ENCODE results near the gene ADH1A. TPM values are rescaled to one million over a fixed set of nuclear protein-coding genes. Genes with fewer than 3 reads are reported as not detected.

ADH1A gene
- not detected for polyA plus RNA-seq (2013, experiment 1 of 2)
- polyA plus RNA-seq (2013, experiment 2 of 2) = not detected

GRCh38 chr4:99290848-99291786 lies at the start of gene ADH1A:
Gene ADH1A (minus strand): TSS chr4:99290985. CDS start chr4:99290914, 71 bp downstream.
- no peaks in the 10 kb centered on the region for H3K9me3 ChIP-seq (ENCODE audit: control insufficient read depth, low read length)
- no peak within 1 kb of the TSS for H3K4me3 ChIP-seq (ENCODE audit: extremely low read depth, insufficient read depth, low read length, poor library complexity, severe bottlenecking)
- H3K4me1 ChIP-seq (ENCODE audit: control insufficient read depth, insufficient read depth, low read length, poor library complexity, severe bottlenecking) = no peaks in the 10 kb centered on the region
- H3K27ac ChIP-seq (ENCODE audit: low read depth, low read length, severe bottlenecking) = no peak within 1 kb of the TSS
- no peaks in the 10 kb centered on the region for H3K36me3 ChIP-seq (ENCODE audit: control insufficient read depth, insufficient read depth, low read length)
- WGBS, 2 experiments (ENCODE audit: insufficient coverage in 2 of 2) = no CpG with 5 or more reads among the region's 3 CpGs

GRCh38 chr4:99339172-99339571 lies 48.4 kb upstream of the ADH1A start:
- no CpG with 5 or more reads among the region's 3 CpGs for WGBS, 2 experiments (ENCODE audit: insufficient coverage in 2 of 2)
- no peaks in the 10 kb centered on the region for H3K4me1 ChIP-seq (ENCODE audit: control insufficient read depth, insufficient read depth, low read length, poor library complexity, severe bottlenecking)
- no peaks in the 10 kb centered on the region for H3K36me3 ChIP-seq (ENCODE audit: control insufficient read depth, insufficient read depth, low read length)
- no peak overlapping the region for H3K27ac ChIP-seq (ENCODE audit: low read depth, low read length, severe bottlenecking)
- no peaks in the 10 kb centered on the region for H3K9me3 ChIP-seq (ENCODE audit: control insufficient read depth, low read length)
- H3K4me3 ChIP-seq (ENCODE audit: extremely low read depth, insufficient read depth, low read length, poor library complexity, severe bottlenecking) = no peak overlapping the region

GRCh38 chr4:99336553-99336952 lies 45.8 kb upstream of the ADH1A start:
- Histone ChIP-seq H3K36me3 (ENCODE audit: control insufficient read depth, insufficient read depth, low read length) (no peaks in the 10 kb centered on the region), H3K4me3 (ENCODE audit: extremely low read depth, insufficient read depth, low read length, poor library complexity, severe bottlenecking) (no peak overlapping the region), H3K9me3 (ENCODE audit: control insufficient read depth, low read length) (no peaks in the 10 kb centered on the region), H3K4me1 (ENCODE audit: control insufficient read depth, insufficient read depth, low read length, poor library complexity, severe bottlenecking) (no peaks in the 10 kb centered on the region), H3K27ac (ENCODE audit: low read depth, low read length, severe bottlenecking) (no peak overlapping the region)
- 100% methylated on average over 3 of the region's 4 CpGs; no CpG with 5 or more reads in 1 of the 2 experiments for WGBS, 2 experiments (ENCODE audit: insufficient coverage in 2 of 2)

GRCh38 chr4:99334880-99335279 lies 44.1 kb upstream of the ADH1A start:
- H3K27ac ChIP-seq (ENCODE audit: low read depth, low read length, severe bottlenecking) = no peak overlapping the region
- WGBS, 2 experiments (ENCODE audit: insufficient coverage in 2 of 2) = 88 to 100% methylated on average over 1 of the region's 1 CpG
- H3K4me1 ChIP-seq (ENCODE audit: control insufficient read depth, insufficient read depth, low read length, poor library complexity, severe bottlenecking) = no peaks in the 10 kb centered on the region
- H3K36me3 ChIP-seq (ENCODE audit: control insufficient read depth, insufficient read depth, low read length) = no peaks in the 10 kb centered on the region
- H3K9me3 ChIP-seq (ENCODE audit: control insufficient read depth, low read length) = no peaks in the 10 kb centered on the region
- no peak overlapping the region for H3K4me3 ChIP-seq (ENCODE audit: extremely low read depth, insufficient read depth, low read length, poor library complexity, severe bottlenecking)

- peaks cover 3% of the 10 kb centered on the region for H3K9me3 ChIP-seq (ENCODE audit: control insufficient read depth, low read length)
- WGBS, 2 experiments (ENCODE audit: insufficient coverage in 2 of 2) = 100% methylated on average over 1 of the region's 3 CpGs; no CpG with 5 or more reads in 1 of the 2 experiments
- H3K36me3 ChIP-seq (ENCODE audit: control insufficient read depth, insufficient read depth, low read length) = no peaks in the 10 kb centered on the region
- H3K27ac ChIP-seq (ENCODE audit: low read depth, low read length, severe bottlenecking) = no peak overlapping the region
- no peak overlapping the region for H3K4me3 ChIP-seq (ENCODE audit: extremely low read depth, insufficient read depth, low read length, poor library complexity, severe bottlenecking)
- no peaks in the 10 kb centered on the region for H3K4me1 ChIP-seq (ENCODE audit: control insufficient read depth, insufficient read depth, low read length, poor library complexity, severe bottlenecking)
Observed at GRCh38 chr4:99330648-99331047, 39.9 kb upstream of the ADH1A start.

DNA sequence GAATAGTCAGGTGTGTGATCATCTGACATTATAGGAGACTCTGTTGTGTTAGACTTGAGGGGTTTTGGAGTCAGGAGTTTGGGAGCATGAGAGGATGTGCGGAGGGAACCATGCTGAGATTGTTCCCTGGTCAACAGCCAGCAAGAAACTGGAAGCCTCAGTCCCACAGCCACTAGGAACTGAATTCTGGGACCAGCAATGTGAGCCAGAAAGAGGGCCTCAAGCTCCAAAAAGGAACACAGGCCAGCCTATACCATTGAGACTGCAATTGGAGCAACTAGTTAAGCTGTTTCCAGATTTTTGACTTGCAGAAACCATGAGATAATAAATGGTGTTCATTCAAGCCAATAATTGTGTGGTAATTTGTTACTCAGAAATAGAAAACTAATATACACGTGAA lies 39.1 kb upstream of the ADH1A start:
- peaks cover 3% of the 10 kb centered on the region for H3K9me3 ChIP-seq (ENCODE audit: control insufficient read depth, low read length)
- H3K4me3 ChIP-seq (ENCODE audit: extremely low read depth, insufficient read depth, low read length, poor library complexity, severe bottlenecking) = no peak overlapping the region
- 75% methylated on average over 1 of the region's 2 CpGs; no CpG with 5 or more reads in 1 of the 2 experiments for WGBS, 2 experiments (ENCODE audit: insufficient coverage in 2 of 2)
- H3K27ac ChIP-seq (ENCODE audit: low read depth, low read length, severe bottlenecking) = no peak overlapping the region
- H3K4me1 ChIP-seq (ENCODE audit: control insufficient read depth, insufficient read depth, low read length, poor library complexity, severe bottlenecking) = no peaks in the 10 kb centered on the region
- no peaks in the 10 kb centered on the region for H3K36me3 ChIP-seq (ENCODE audit: control insufficient read depth, insufficient read depth, low read length)

DNA sequence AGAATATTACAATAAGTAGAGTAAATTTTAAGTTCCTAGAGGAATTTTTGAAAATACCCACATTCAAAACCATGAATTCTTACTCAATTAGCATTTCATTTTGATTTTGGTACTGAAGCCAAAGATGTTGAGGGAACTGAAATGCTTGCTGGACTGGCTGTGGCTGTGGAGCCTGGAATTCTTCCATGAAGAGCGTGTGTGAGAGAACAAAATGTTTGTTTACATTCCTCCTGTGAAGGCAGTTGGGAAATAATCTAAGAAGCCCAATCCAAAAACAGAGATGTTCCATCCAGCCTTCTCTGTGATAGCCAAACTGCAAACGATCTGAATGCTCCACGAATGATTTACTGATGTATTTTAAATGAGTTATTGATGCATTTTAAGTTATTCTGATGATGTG lies 34.2 kb upstream of the ADH1A start:
- H3K9me3 ChIP-seq (ENCODE audit: control insufficient read depth, low read length) = peaks cover 3% of the 10 kb centered on the region
- no peaks in the 10 kb centered on the region for H3K36me3 ChIP-seq (ENCODE audit: control insufficient read depth, insufficient read depth, low read length)
- no peaks in the 10 kb centered on the region for H3K4me1 ChIP-seq (ENCODE audit: control insufficient read depth, insufficient read depth, low read length, poor library complexity, severe bottlenecking)
- H3K4me3 ChIP-seq (ENCODE audit: extremely low read depth, insufficient read depth, low read length, poor library complexity, severe bottlenecking) = no peak overlapping the region
- WGBS, 2 experiments (ENCODE audit: insufficient coverage in 2 of 2) = 61 to 80% methylated on average over 1 to 3 of the region's 3 CpGs
- H3K27ac ChIP-seq (ENCODE audit: low read depth, low read length, severe bottlenecking) = no peak overlapping the region

- H3K27ac ChIP-seq (ENCODE audit: low read depth, low read length, severe bottlenecking) = no peak overlapping the region
- H3K9me3 ChIP-seq (ENCODE audit: control insufficient read depth, low read length) = peaks cover 3% of the 10 kb centered on the region
- no peaks in the 10 kb centered on the region for H3K4me1 ChIP-seq (ENCODE audit: control insufficient read depth, insufficient read depth, low read length, poor library complexity, severe bottlenecking)
- H3K36me3 ChIP-seq (ENCODE audit: control insufficient read depth, insufficient read depth, low read length) = no peaks in the 10 kb centered on the region
- H3K4me3 ChIP-seq (ENCODE audit: extremely low read depth, insufficient read depth, low read length, poor library complexity, severe bottlenecking) = no peak overlapping the region
- WGBS, 2 experiments (ENCODE audit: insufficient coverage in 2 of 2) = no CpG with 5 or more reads among the region's 1 CpG
Observed at GRCh38 chr4:99324361-99324760, 33.6 kb upstream of the ADH1A start.

DNA sequence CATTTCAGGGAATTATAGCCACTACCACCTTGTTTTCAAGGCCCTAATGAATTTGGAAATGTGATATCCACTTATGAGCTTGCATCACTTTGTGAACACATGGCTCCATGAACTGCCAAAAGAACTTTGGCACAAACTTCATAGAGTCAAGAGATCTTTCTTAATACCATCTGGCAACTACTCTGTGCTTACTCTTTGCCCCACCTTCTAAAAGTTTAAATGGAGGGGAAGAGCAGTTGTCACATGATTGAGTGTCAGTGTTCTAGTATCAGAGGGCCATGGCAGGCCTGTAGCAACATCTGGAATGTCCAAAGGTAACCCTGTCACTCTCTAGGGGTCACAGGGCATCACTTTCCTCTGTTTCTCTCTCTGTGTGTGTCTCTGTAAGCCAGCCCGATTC lies 33.0 kb upstream of the ADH1A start:
- Histone ChIP-seq H3K4me3 (ENCODE audit: extremely low read depth, insufficient read depth, low read length, poor library complexity, severe bottlenecking) (no peak overlapping the region), H3K4me1 (ENCODE audit: control insufficient read depth, insufficient read depth, low read length, poor library complexity, severe bottlenecking) (no peaks in the 10 kb centered on the region), H3K27ac (ENCODE audit: low read depth, low read length, severe bottlenecking) (no peak overlapping the region), H3K36me3 (ENCODE audit: control insufficient read depth, insufficient read depth, low read length) (no peaks in the 10 kb centered on the region), H3K9me3 (ENCODE audit: control insufficient read depth, low read length) (peaks cover 3% of the 10 kb centered on the region)
- no CpG with 5 or more reads among the region's 1 CpG for WGBS, 2 experiments (ENCODE audit: insufficient coverage in 2 of 2)

DNA sequence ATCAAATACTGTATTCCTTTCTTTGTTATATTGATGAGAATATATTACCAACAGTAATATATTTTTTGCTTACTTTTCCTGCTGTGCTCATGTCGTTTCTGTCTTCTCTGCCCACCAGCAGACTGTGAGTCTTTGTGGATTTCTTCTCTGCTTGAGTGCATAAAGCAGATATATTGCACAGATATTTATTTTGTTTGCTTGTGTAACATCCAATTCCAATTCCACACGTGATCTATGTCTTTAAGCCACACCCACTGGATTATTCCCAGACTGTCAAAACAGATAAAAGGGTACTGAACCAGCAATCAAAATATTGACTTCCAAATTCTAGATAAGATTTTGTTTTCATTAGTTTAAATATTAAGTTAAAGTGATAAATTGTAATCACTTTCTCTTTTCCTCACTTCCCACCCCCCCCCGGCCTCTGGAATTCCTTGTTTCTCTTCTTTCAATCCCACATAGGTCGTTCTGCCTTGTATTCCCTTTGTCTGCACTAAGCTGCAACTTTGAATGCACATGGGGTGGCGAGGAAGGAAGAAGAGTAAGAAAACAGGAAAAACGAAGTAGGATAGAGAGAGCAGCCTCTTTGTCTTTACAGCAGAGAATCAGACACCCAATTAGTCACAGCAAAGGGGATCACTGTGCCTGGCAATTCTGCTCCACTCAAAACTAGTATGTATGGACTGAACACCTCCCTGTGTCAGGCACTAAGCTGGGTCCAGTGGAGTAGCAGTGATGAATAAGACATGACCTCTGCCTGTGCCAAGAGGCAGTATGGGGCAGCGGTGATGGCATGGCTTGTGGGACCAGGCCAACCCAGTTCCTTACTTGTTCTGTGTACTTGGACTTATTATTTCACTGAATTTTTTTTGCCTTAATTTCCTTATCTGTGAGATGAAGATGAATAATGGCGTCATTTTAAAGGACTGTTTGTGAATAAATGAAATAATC lies 30.7 kb upstream of the ADH1A start, which contains the start of gene ADH1B:
TSS of gene ADH1B (minus strand) at position 161 of the 951 bp plus-strand sequence. CDS start at position 91, 70 bp downstream.
- Histone ChIP-seq H3K4me3 (ENCODE audit: extremely low read depth, insufficient read depth, low read length, poor library complexity, severe bottlenecking) (no peak within 1 kb of the TSS), H3K27ac (ENCODE audit: low read depth, low read length, severe bottlenecking) (no peak within 1 kb of the TSS), H3K36me3 (ENCODE audit: control insufficient read depth, insufficient read depth, low read length) (no peaks in the 10 kb centered on the region), H3K9me3 (ENCODE audit: control insufficient read depth, low read length) (peaks cover 3% of the 10 kb centered on the region), H3K4me1 (ENCODE audit: control insufficient read depth, insufficient read depth, low read length, poor library complexity, severe bottlenecking) (no peaks in the 10 kb centered on the region)
- 80% methylated on average over 1 of the region's 8 CpGs; no CpG with 5 or more reads in 1 of the 2 experiments for WGBS, 2 experiments (ENCODE audit: insufficient coverage in 2 of 2)
